GM21717 (cell line): Measurements from ENCODE around the gene RXFP3.
"Not testable (repeated sequence)": the region's sequence is repeated elsewhere in the genome, so short reads cannot be mapped to it uniquely, and the experiment has no call there.

Experiments used
- ATAC-seq: cut with Tn5 transposase; IDR thresholded peaks from one replicate; pipeline ENCODE4 v1.9.1; 2021; ENCODE audit warnings: mild to moderate bottlenecking, moderate library complexity; ENCODE audit not compliant: unreplicated experiment

Gene RXFP3

DNA sequence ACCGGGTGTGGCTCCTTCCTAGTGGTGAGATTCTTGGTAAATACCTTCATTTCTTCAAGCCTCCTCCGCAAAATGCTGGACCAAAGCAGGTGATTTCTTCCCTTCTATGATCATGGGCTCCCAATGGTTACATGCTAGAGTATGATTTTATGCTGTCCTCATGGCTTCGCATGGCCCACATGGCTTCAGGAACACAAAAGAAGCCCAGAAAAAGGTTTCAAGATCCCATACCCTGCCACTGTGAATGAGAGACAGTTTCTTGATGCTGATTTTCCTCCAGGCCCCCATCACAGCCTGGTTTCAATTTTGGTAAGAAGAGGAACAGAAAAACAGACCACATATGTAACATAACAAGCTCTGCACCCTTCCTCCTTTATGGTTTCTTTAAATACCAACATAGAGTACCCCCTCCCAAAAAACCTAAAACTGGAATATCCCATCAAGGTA, 2.4 kb upstream of the RXFP3 start:
- ATAC-seq, result peak; percentile 86

DNA sequence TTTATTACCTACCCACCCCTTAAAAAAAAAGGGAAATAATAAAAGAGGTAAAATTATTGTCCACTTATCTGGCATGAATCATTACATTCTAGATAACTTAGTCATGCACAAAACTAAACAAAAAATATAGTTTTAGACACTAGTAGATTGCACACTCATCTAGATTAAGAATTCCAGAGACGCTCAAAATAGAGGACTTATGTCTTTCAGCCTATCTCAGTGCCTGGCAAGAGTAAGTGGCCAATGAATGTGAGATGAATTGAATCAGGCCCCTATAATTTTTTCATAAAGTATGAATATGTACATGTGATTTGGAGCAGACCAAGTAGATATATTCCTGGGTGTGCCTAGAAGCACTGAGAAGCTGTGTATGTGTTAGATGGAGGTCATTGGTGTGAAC, 2.0 kb upstream of the RXFP3 start:
- peak; percentile 34 for ATAC-seq

DNA sequence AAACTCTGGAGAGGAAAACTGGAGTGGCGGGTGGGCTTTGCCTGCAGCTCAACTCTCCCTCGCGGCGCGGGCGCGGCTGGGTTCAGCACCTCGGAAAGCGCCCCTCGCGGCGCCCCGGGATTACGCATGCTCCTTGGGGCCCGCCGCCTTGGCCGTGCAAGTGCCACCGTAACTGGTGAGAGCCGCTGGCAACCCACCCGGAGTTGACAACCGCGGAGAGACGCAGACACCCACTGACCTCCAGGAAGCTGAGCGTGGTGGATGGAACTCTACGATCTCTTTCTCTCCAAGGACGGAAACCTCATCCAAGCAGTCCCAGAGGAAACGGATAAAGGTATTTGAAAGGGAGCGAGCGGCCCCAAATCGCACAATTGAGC, 194 bp upstream of the RXFP3 start:
- no peak for ATAC-seq

DNA sequence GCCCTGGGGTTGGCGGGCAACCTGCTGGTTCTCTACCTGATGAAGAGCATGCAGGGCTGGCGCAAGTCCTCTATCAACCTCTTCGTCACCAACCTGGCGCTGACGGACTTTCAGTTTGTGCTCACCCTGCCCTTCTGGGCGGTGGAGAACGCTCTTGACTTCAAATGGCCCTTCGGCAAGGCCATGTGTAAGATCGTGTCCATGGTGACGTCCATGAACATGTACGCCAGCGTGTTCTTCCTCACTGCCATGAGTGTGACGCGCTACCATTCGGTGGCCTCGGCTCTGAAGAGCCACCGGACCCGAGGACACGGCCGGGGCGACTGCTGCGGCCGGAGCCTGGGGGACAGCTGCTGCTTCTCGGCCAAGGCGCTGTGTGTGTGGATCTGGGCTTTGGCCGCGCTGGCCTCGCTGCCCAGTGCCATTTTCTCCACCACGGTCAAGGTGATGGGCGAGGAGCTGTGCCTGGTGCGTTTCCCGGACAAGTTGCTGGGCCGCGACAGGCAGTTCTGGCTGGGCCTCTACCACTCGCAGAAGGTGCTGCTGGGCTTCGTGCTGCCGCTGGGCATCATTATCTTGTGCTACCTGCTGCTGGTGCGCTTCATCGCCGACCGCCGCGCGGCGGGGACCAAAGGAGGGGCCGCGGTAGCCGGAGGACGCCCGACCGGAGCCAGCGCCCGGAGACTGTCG, 976 bp downstream of the RXFP3 start:
- ATAC-seq, result no peak

DNA sequence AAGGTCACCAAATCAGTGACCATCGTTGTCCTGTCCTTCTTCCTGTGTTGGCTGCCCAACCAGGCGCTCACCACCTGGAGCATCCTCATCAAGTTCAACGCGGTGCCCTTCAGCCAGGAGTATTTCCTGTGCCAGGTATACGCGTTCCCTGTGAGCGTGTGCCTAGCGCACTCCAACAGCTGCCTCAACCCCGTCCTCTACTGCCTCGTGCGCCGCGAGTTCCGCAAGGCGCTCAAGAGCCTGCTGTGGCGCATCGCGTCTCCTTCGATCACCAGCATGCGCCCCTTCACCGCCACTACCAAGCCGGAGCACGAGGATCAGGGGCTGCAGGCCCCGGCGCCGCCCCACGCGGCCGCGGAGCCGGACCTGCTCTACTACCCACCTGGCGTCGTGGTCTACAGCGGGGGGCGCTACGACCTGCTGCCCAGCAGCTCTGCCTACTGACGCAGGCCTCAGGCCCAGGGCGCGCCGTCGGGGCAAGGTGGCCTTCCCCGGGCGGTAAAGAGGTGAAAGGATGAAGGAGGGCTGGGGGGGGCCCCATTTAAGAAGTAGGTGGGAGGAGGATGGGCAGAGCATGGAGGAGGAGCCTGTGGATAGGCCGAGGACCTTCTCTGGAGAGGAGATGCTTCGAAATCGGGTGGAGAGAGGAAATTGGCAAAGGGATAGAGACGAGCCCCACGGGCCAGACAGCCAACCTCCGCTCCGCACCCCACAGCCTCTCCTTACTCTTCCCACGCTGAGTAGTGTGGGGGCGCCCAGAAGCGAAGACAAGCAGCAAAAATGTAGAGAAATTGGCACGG, 1.7 kb downstream of the RXFP3 start:
- ATAC-seq, result no peak

DNA sequence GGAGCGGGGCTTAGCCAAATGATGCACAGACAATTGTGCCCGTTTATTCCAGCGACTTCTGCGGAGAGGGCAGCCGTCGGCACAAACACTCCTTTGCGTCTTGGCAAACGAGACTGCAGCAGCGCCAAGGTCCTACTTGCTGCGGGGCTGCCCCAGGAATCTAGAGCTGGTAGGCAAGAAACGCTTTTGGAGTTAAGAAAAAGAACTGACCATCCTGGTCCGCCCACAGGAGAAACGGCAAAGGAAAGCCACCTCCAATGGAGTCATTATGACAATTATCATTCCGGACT, 2.3 kb downstream of the RXFP3 start:
- no peak for ATAC-seq

DNA sequence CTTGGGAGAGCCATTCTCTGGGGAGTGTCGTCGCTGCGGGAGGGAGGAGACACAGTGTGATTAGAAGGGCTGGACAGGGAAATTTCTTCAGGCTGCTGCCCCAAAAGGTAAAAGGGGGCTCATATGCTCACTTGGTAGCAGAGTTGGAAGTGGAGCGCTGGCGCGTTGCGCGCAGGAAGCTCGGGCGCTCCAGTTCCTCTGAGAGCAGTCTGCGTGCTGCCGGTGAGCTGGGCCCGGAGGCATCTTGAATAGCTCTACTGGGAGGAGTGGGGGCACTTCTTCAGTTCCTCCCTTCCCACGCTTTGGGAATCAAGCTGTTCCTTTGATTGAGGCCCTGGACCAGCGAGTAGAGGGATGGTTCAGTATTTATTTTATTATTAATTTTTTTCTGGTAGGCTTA, 2.7 kb downstream of the RXFP3 start:
- ATAC-seq, result no peak

DNA sequence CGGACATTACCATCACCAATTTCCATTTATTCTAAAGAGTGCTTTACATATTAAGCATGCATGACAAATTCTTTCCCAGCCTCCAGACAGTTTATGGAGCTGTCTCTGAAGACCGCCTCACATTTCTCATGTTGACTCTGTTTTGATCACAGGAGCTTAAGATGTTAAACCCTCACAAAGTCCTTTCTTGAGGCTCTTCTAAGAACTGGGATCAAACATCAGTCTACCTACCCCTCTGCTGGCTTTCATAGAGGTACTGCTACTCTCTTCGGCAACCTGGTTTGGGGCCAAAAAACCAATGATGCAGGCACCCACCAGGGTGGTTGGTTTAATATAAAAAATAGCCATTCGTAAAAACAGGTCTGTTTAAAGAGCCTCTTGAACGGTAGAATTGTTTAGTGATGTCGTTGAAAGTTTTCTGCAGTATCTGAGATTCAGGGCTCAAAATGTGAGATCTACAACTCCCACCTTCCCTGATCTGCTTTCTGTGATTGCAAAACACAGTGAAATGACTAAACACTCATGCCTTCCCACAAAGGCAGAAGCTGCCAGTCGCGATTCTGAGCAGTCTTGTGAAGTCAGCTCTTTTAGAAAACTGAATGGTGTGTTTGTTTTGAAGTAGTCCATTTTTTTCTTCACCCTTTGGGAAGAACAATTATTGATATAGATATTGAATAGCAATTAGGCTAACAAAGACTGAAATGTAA, 3.5 kb downstream of the RXFP3 start:
- no peak for ATAC-seq

DNA sequence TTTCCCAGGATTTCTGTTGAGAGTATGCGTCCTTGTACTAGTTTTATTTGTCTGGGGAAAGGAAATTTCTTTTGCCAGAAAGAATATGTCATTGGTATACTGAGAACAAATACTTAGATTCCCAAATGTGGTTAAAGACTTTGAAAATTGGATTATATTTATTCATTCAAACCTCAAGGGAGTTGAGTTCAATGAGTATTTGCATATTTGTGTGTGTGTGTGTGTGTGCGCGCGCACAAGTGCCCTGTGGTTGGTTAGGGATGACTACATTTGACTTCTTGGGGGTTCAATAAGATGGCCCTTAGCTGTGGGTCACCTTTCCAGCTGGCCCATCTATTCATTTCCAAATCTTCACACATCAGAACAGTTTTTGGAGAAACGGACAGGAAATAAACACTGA, 4.9 kb downstream of the RXFP3 start:
- ATAC-seq, result no peak

DNA sequence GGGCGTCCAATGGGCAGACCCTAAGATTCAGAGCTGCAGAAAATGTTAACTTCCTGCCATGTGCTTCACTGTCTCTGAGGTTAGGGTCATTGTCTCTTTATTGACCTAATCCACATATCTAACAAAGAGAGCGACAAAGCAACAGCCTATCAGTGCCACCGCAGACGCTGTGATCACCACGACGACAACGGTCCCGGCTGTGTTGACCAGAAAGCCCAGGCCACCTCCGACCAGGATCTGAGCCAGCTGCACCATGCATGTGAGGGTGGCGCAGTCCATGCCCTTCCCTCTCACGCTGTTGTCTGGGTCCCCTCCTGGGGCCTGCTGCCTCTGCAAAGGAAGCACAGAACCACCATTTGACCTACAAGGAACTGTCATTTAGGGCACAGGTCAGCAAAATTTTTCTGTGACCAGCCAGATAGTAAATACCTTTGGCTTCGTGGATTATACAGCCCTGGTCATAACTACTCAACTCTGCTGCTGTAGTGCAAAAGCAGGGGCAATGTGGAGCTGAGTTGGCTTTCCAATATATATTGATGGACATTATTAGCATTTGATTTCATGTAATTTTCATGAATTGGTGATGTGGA, 8.5 kb downstream of the RXFP3 start:
- no peak for ATAC-seq

DNA sequence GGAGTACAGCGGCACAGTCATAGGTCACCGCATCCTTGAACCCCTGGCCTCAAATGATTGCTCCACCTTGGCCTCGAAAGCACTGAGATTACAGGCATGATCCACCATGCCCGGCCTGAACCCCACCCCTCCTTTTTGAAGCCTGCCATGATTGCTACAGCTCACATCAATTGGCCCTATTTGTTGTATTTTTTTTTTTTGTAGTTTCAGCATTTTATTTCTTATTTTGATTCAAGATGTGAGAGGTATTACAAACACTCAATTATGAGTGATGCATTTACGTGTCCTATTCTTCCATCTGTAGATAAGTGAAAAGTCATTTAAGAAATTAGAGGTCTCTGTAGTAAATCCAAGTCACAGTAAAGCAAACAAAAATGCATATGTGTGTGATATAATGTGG, 16.0 kb downstream of the RXFP3 start:
- ATAC-seq, result not testable (repeated sequence)

DNA sequence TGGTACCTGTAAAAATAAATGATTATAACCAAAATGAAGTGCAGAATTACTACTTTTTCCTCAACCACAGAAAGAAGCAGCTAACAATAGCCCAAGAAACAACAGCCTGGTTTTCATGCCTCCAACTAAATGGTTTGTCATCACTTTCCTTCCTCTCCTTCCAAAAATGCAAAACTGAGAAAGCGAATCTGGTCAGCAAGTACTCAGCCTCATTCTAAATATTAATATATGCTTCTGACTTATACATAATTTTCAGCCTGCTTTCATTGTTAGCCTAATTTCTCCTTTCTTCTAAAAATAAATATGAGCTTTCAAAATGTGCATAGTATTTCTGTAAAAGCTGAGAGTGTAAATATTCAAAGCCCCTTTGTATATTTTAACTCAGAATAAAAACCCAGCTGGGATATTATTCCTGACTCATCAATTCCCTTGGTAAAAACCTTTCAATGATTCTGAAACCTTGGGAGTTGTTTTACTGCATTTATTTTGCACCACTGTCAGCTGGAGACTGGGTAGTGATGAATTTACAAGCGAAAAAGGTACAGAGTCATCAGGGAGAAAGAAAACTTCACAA, 21.5 kb downstream of the RXFP3 start:
- ATAC-seq, result no peak

DNA sequence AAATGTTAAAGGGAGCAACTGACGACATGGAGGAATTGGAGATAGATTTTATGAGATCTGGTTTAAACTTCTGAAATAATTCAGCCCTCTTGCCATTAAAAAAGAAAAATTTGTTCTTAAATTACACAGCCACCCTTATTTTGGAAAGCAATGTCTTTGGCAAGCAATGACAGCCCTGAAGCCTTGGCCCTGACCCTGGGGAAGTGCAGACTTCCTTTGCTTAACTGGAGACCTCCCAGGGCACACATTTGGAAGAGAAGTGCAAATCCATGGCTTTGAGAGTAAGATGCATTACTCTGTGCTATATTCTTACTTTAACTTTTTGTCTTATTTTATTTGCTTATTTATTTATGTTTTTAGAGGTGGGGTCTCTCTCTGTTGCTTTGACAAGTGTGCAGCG, 22.0 kb downstream of the RXFP3 start:
- ATAC-seq, result no peak

DNA sequence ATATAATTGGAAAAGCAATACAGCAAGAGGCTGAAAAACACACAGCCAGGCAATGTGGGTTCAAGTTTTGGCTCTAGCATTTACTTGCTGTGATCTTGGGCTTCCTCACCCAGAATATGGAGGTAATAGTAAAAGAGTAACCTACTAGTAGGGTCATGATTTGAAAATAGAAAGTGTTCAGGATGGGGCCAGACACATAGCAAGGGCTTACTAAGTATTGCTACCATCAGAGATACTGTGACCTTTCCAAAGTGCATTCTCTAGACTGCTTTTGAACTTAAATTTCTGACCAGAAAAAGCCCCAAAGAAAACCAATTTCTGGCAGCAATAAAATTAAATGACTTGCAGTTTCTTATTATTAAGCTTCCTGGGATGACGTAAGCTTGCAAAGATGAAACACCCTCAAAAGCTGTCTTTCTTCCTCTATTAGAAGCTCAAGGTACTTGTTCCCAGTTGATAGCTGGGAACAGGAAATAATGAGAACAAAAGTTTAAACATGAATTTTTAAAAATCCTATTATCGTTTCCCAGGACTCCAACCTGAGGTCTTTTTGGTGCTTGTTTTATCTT, 28.0 kb downstream of the RXFP3 start:
- no peak for ATAC-seq

DNA sequence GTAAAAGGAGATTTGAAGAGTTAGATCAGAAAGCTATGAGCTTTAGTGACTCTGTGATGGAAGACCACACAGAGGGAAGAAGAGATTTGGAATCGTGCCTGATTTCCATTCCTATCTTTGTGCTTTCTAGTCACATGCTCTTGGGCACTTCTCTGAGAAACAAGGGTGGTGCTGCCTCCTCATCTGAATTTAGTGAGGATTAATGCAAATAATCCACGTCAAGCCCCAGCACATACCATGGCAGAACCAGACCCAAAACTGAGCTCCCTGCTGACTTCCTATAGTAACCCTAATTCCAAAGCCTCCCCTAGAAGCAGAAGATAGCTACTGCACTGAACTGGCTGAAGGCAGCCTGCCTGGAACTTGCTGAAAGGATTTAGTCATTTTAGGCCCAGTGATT, 30.6 kb downstream of the RXFP3 start:
- ATAC-seq, result no peak

DNA sequence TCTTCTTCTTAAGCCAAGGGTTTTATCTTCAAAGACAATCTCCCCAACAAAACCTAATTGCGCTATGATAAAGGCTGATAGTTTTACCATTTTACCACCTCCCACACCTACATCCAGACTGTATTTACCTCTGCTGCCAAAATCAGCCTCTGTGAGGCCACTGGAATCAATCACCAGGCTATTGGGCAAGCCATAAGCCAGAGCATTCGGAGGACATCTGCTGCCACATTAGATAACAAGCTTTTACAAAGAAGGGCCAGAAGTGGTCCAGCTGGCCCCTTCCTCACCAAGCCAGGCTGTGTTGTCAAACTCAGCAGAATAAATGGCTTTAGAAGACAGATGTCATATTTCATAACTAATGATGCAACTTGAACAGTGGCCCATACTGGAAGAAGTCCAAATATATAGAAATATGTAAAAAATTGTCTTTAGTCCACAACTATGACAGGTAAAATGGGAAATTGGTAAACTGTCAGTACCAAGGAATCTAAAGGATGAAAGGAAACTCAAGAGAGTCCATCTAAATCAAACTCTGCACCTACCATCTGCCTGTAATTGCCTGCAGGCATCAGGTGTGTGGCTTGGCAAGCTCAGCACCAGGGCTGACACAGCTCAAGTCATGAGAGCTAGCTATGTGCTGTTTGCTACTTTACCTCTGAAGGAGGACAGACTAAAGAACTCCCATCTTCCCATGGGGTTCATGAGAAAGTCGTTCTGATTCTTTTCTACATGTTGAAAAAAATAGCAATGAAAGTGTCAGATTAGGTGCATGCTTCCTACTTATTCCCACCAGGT, 32.2 kb downstream of the RXFP3 start:
- no peak for ATAC-seq

DNA sequence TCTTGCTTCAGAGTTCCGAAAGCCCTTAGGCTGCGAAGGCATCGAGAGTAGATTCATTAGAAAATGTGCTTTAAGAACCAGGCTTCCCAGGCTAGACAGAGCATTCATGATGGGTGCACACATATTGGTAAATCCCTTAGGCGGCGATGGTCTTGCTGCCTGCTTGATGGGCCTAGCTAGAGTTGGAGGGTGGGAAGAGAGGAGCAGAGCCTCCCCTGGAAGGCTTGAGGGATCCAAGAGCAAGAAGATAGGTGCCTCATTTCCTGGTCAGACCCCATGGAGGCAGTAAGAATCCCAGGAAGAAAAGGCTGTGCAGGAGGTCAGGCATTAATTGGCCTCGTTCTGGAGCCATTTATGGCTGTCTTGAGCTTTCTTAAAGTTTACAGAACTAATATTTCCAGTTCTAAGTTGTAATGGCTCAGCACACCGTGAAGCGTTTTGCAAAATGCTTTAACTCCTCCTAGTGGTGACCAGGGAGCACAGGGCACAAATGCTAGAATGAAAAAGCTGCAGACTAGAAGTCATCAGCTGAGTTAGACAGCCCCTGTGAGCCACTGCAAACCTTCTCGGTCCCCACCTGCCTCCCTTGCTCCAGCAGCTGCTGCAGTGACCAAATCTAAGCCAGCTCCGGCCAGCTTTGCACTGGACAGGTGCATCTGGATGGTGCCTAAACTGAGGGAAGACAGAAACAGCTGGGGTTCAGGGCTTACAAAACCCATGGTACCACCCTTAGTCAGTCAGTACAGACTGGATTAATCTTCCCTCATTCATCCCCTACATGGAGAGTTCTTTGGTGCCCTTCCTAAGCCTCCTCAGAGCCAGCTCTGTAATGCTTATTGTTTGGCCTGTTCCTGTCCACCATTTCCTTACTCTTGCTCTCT, 33.6 kb downstream of the RXFP3 start:
- peak; percentile 75 for ATAC-seq

DNA sequence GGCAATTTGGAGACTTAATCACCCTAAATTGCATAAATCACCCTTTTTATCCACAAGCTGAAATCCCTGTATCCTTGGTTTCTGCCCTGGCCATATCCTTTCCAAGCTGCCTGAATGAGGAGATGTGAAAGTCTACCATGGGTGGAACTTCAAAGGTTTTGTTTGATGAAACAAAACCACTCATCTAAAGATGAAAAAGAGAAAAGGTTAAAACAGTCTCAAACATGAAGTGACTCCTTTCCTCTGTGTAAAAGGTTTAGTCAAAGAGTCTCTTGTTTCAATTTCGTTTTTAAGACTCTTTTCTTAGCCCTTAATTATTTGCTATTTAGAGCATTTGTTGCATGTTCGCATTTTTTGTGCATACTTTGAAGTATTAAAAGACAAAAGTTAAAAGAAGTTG, 37.1 kb downstream of the RXFP3 start:
- no peak for ATAC-seq

DNA sequence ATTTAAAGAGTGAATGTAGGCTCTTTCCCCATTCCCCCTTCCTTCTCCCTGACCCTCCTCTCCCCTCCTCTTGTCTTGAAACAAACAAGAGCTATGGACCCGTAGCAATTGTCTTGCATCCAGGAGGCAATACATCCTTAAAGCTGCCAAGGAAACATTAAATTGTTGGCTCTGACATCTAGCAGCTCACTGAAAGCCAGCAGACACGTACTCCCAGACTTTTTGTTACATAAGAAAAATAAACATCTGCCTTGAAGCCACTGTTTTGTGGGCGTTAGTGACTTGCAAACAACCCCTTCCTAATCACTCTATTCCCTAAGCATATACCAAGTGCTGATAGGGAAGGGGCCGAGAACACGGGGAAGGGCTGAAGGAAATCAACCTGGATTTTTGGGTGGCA, 39.7 kb downstream of the RXFP3 start:
- no peak for ATAC-seq
